Aorta (tissue), 5 donors: ENCODE data around the gene RDH12. TPM values are rescaled to one million over a fixed set of nuclear protein-coding genes. Genes with fewer than 3 reads are reported as not detected.
"Not testable (repeated sequence)": the region's sequence is repeated elsewhere in the genome, so short reads cannot be mapped to it uniquely, and the experiment has no call there.

Experiments
- ATAC-seq: fragments of 200-7000 bp; cut with Tn5 transposase; one replicate; pipeline ENCODE4 v1.9.1; 2022; ENCODE audit warnings: moderate library complexity; ENCODE audit not compliant: low FRiP score
- DNase-seq, 2 donors: peaks; one replicate each; pipeline ENCODE4 v3.0.0-alpha.2; 2020
- H3K27ac ChIP-seq, 2 donors: one replicate each; pipeline ENCODE4 v1.5.1; 2013; ENCODE audit warnings: low read length in 2 of 2, mild to moderate bottlenecking in 2 of 2, moderate library complexity in 2 of 2, control low read depth in 1 of 2, inconsistent platforms in 1 of 2, low read depth in 1 of 2
- H3K27me3 ChIP-seq, 2 donors: one replicate each; pipeline ENCODE4 v1.6.1; 2013; ENCODE audit warnings: control low read depth in 1 of 2, low read length in 1 of 2, mild to moderate bottlenecking in 1 of 2, moderate library complexity in 1 of 2; ENCODE audit not compliant: insufficient read depth in 2 of 2, control insufficient read depth in 1 of 2
- H3K36me3 ChIP-seq, 2 donors: one replicate each; pipeline ENCODE4 v1.6.1; 2013; ENCODE audit warnings: control low read depth in 1 of 2, low read length in 1 of 2, mild to moderate bottlenecking in 1 of 2; ENCODE audit not compliant: insufficient read depth in 2 of 2, control insufficient read depth in 1 of 2
- H3K4me1 ChIP-seq, 2 donors: one replicate each; pipeline ENCODE4 v1.6.1; 2013; ENCODE audit warnings: low read length in 2 of 2, control low read depth in 1 of 2, mild to moderate bottlenecking in 1 of 2, moderate library complexity in 1 of 2; ENCODE audit not compliant: insufficient read depth in 2 of 2, control insufficient read depth in 1 of 2
- H3K4me3 ChIP-seq, 2 donors: one replicate each; pipeline ENCODE4 v1.5.1; 2013; ENCODE audit warnings: low read length in 2 of 2, control low read depth in 1 of 2, mild to moderate bottlenecking in 1 of 2
- H3K9me3 ChIP-seq: one replicate; pipeline ENCODE4 v1.6.1; 2013; ENCODE audit warnings: mild to moderate bottlenecking, low read length; ENCODE audit not compliant: control insufficient read depth
- WGBS, 2 donors: extraction: QIAGEN DNeasy Blood & Tissue Kit; methylation state at CpG; one replicate each; pipeline ENCODE4 v1.1.7; 2013; 5-methylcytosine and 5-hydroxymethylcytosine counted together
- intact Hi-C, 2 donors: fragments of 100-400 bp; cut with DNase I; formaldehyde crosslinking; loops; one replicate each; pipeline versions ENCODE4 v1.14.2 to v1.15.0; 2022
- long read RNA-seq, 2 donors: library from polyadenylated mRNA; unstranded; transcript quantifications; one replicate each; pipeline ENCODE4 v2.0.0, GENCODE V29; 2020 to 2021
- polyA plus RNA-seq, 2 donors: library from polyadenylated mRNA; stranded (reverse); fragments of 200-250 nt; gene quantifications; one replicate each; pipeline ENCODE4 v1.2.3, GENCODE V29; 2013
- total RNA-seq, 2 donors: library from RNA; stranded (reverse); fragmentation: NEBNext Ultra II Directional; extraction: Animal tissue kit (Norgen Biotek cat#: 25700); gene quantifications; one replicate each; pipeline ENCODE4 v1.2.1, GENCODE V29; 2021
- donor health status: healthy with polysubstance abuse.
- donor health status: Bipolar disorder and iron deficiency.
- donor health status: DM: no; HTN: no; CAD: no.
- donor health status: DM: no; HTN: no; CAD: no.
- donor health status: DM: yes; HTN: yes; CAD: no.

RDH12 gene
- total RNA-seq = not detected
- under 1 TPM in 1 of 2 donors, not detected in 1; 0.50 TPM for polyA plus RNA-seq
- long read RNA-seq, donor 1 = 0 reads
- long read RNA-seq, donor 2 = 0 reads

- H3K4me1 ChIP-seq = not testable (repeated sequence)
These were observed at the start of gene RDH12 for GRCh38 chr14:67701492-67701891. Gene RDH12 (plus strand): TSS chr14:67701886. CDS start chr14:67722643, 20,757 bp downstream.

DNA sequence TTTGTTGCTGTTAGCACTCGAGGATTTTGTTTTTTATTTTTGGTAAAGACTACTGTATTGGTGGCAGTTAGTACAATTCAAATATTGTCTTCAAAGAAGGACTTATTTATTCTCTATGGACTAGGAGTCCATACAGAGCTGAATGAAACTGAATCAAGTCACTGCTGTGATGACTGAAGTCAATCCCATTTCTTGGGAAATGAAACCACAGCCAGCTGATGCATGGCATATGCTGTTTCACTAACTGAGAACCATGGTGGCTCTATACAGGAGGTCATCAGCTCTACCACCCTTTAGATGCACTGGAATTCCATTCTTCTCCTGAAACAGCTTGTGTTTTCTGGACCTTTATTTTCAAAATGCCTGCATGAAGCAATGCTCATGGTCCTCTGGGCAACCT, 49.5 kb upstream of the RDH12 start:
- WGBS, 2 donors = 78 to 81% methylated on average over 1 of the region's 1 CpG
- intact Hi-C loops = no loop called here
- Histone ChIP-seq H3K4me3 (no peak overlapping the region), H3K4me1 (no peaks in the 10 kb centered on the region), H3K27me3 (no peaks in the 10 kb centered on the region), H3K36me3 (peaks cover 20% of the 10 kb centered on the region in 2 donors), H3K9me3 (no peaks in the 10 kb centered on the region), H3K27ac (no peak overlapping the region)
- no peak for DNase-seq
- no peak for ATAC-seq

More at GRCh38 chr14:67701492-67701891, at the start of gene RDH12:
- 87 to 90% methylated on average over 8 of the region's 8 CpGs for WGBS, 2 donors
- H3K4me3 ChIP-seq, H3K36me3 ChIP-seq, ATAC-seq, DNase-seq, H3K9me3 ChIP-seq, H3K27me3 ChIP-seq, H3K27ac ChIP-seq: not testable (repeated sequence)
- intact Hi-C loops = loop anchor here (5.0 to 10.0 kb wide), 3 partner anchors 34 to 277 kb away; no protein-coding TSS in a partner anchor

GRCh38 chr14:67653651-67654280, 47.9 kb upstream of the RDH12 start:
- Histone ChIP-seq H3K9me3 (no peaks in the 10 kb centered on the region), H3K27me3 (no peaks in the 10 kb centered on the region), H3K4me1 (no peaks in the 10 kb centered on the region), H3K27ac (no peak overlapping the region), H3K36me3 (peaks cover 16 to 18% of the 10 kb centered on the region in 2 donors), H3K4me3 (no peak overlapping the region)
- WGBS, 2 donors = 47 to 59% methylated on average over 6 of the region's 6 CpGs
- no peak for ATAC-seq
- intact Hi-C loops = no loop called here
- DNase-seq = no peak

DNA sequence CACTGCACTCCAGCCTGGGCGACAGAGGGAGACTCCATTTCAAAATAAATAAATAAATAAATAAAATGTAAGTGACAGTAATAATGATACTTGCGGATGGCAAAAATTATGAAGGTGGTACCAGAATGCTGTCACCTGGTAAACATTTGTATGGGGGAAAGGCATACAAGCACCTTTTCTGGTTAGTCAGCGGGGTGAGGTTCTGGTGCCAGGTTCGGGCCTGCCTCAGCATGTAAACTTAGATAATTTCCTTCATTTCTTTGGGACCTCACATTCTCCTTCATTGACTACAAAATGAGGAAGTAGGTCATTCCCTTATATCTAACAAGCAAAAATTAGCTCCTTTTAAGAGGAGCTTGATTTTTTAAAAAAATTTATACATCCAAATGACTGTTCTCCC, 38.1 kb upstream of the RDH12 start:
- WGBS, 2 donors = 82 to 95% methylated on average over 4 of the region's 4 CpGs
- ATAC-seq = no peak
- Histone ChIP-seq H3K27me3 (no peaks in the 10 kb centered on the region), H3K4me1 (no peaks in the 10 kb centered on the region), H3K36me3 (peaks cover 0 to 1% of the 10 kb centered on the region in 2 donors), H3K27ac (no peak overlapping the region), H3K9me3 (no peaks in the 10 kb centered on the region), H3K4me3 (no peak overlapping the region)
- no peak for DNase-seq
- intact Hi-C loops = no loop called here

DNA sequence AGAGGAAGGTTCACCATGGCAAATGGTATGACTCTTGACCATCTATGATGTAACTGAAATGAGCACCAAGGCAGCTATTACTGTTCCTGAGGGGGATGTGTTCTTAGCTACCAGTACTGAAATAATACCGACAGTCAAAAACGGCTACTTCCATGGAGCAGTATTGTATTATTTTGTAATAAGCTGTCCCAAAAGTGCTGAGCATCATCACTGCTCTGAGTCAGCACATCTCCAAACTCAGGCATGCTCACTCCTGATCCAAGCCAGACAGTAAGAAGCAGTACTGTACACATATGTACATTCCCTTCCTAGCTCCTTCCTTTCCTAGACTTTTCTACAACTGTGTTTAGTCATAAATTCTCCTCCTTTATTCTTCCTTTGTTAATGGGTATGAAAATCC, 35.8 kb upstream of the RDH12 start:
- no peak overlapping the region for H3K27ac ChIP-seq
- H3K4me1 ChIP-seq = no peaks in the 10 kb centered on the region
- no peaks in the 10 kb centered on the region for H3K9me3 ChIP-seq
- no peak overlapping the region for H3K4me3 ChIP-seq
- H3K27me3 ChIP-seq = no peaks in the 10 kb centered on the region
- ATAC-seq = no peak
- no peaks in the 10 kb centered on the region for H3K36me3 ChIP-seq
- no peak for DNase-seq
- intact Hi-C loops = loop anchor here (2.0 to 5.0 kb wide), 2 partner anchors 36 to 47 kb away; partner anchors contain the start of genes ARG2 (in 2 of the 2) and RDH12 (in 1 of the 2)
- 76% methylated on average over 2 of the region's 2 CpGs for WGBS, 2 donors

- no peak overlapping the region for H3K4me3 ChIP-seq
- no peak overlapping the region for H3K27ac ChIP-seq
These were observed 34.8 kb upstream of the RDH12 start for GRCh38 chr14:67666750-67667449.

DNA sequence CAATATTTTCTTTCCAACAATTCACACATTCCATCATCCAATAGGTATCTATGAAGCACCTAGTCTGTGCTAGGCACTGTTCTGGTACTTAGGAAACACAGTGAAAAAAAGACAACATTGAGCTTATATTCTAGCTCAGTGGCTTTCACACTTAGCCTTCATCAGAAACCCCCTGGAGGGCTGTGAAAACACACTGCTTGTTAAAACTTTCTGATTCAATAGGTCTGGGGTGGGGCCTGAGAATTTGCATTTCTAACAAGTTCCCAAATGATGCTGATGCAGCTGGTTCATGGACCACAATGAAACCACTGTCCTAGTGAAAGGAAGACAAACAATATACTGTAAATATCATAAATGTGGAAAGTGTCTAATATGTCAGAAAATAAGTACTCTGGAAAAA, 33.1 kb upstream of the RDH12 start:
- Histone ChIP-seq H3K36me3 (no peaks in the 10 kb centered on the region), H3K9me3 (no peaks in the 10 kb centered on the region), H3K27me3 (no peaks in the 10 kb centered on the region), H3K4me3 (no peak overlapping the region), H3K4me1 (no peaks in the 10 kb centered on the region), H3K27ac (no peak overlapping the region)
- no peak for ATAC-seq
- intact Hi-C loops = loop anchor here in 1 of 2 donors (5.0 kb wide), 1 partner anchor 34 kb away; the partner anchor contains the start of gene RDH12
- DNase-seq = no peak

More at GRCh38 chr14:67666750-67667449, 34.8 kb upstream of the RDH12 start:
- Histone ChIP-seq H3K36me3 (no peaks in the 10 kb centered on the region), H3K4me1 (no peaks in the 10 kb centered on the region), H3K9me3 (no peaks in the 10 kb centered on the region), H3K27me3 (no peaks in the 10 kb centered on the region)
- ATAC-seq = peak; percentile 72
- no peak for DNase-seq
- WGBS, 2 donors = 2 to 6% methylated on average over 1 of the region's 1 CpG
- intact Hi-C loops = loop anchor here (2.0 to 5.0 kb wide), 2 partner anchors 35 to 48 kb away; partner anchors contain the start of genes ARG2 (in 2 of the 2) and RDH12 (in 1 of the 2)

- ATAC-seq (no peak), DNase-seq (no peak)
- Histone ChIP-seq H3K4me3 (peak overlapping the region; percentile 54 to 98), H3K27ac (no peak overlapping the region), H3K9me3 (no peaks in the 10 kb centered on the region), H3K4me1 (peaks cover 0 to 1% of the 10 kb centered on the region in 2 donors), H3K27me3 (no peaks in the 10 kb centered on the region), H3K36me3 (peaks cover 0 to 3% of the 10 kb centered on the region in 2 donors)
- 29 to 31% methylated on average over 5 of the region's 5 CpGs for whole genome bisulfite sequencing, 2 donors
- intact Hi-C loops = no loop called here
These were observed 28.2 kb upstream of the RDH12 start for GRCh38 chr14:67673451-67673850.
